Measurements from ENCODE around the gene AGMO. TPM values are rescaled to one million over a fixed set of nuclear protein-coding genes. Genes with fewer than 3 reads are reported as not detected.

AGMO gene
- total and polyA plus RNA-seq, 2 donors, result 0.37 to 0.57 TPM

DNA sequence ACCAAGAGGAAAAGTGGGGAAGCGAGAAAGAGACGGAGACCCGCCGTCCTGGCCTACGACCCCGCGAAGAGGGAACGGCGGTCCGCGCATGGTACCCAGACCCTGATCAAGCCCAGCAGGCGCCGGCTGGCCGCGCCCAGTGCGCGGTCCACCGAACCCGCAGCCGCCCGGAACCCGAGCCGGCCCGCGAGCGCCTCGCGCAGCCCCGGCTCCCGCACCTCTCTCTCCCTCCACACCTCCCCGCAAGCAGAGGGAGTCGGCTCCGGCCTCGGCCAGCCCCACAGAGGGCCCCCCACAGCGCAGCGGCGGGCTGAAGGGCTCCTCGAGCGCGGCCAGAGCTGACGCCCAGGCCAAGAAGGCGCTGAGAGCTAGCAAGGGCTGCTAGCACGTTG lies 164.7 kb downstream of the AGMO start:
- H3K4me3 ChIP-seq (ENCODE audit: low read length in 2 of 2), result no peak overlapping the region
- no peaks in the 10 kb centered on the region for H3K4me1 ChIP-seq (ENCODE audit: control insufficient read depth in 2 of 2, insufficient read depth in 2 of 2, low read length in 2 of 2)
- DNase-seq (ENCODE audit: low read depth in 6 of 9, low spot score in 9 of 9), result no peak
- H3K36me3 ChIP-seq (ENCODE audit: control insufficient read depth in 2 of 2, insufficient read depth in 2 of 2, low read length in 1 of 2), result no peaks in the 10 kb centered on the region
- peaks cover 0 to 8% of the 10 kb centered on the region in 2 donors for H3K9me3 ChIP-seq (ENCODE audit: control insufficient read depth in 2 of 2, insufficient read depth in 1 of 2, low read length in 1 of 2)
- 97% methylated on average over 43 of the region's 43 CpGs for WGBS
- H3K27ac ChIP-seq (ENCODE audit: low read depth in 1 of 2, low read length in 1 of 2), result no peak overlapping the region
- no peaks in the 10 kb centered on the region for H3K27me3 ChIP-seq (ENCODE audit: control insufficient read depth in 2 of 2, insufficient read depth in 1 of 2, low read length in 1 of 2)

DNA sequence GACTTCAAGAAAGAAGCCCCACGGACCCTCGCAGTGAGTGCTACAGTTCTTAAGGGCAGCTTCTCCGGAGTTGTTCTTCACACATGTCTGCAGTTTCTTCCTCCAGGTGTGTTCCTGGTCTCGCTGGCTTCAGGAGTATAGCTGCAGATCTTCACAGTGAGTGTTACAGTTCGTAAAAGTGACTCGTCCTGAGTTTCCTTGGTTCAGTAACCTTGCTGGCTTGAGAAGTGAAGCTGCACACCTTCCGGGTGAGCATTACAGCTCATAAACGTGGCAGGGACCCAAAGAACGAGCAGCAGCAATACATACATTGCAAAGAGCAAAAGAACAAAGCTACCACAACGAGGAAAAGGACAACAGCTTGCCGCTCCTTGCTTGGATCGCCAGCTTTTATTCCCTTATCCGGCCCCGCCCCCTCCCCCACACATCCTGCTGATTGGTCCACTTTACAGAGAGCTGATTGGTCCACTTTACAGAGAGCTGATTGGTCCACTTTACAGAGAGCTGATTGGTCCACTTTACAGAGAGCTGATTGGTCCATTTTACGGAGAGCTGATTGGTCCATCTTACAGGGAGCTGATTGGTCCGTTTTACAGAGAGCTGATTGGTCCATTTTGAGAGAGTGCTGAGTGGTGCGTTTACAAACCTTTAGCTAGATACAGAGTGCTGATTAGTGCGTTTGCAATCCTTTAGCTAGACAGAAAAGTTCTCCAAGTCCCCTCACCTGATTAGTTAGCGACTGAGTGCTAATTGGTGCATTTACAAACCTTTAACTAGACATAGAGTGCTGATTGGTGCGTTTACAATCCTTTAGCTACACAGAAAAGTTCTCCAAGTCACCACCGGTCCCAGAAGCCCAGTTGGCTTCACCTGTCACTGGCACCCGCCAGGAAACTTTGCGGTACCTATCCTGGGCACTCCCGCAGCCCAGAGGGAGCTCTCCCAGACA lies 165.3 kb downstream of the AGMO start:
- no peaks in the 10 kb centered on the region for H3K36me3 ChIP-seq (ENCODE audit: control insufficient read depth in 2 of 2, insufficient read depth in 2 of 2, low read length in 1 of 2)
- H3K9me3 ChIP-seq (ENCODE audit: control insufficient read depth in 2 of 2, insufficient read depth in 1 of 2, low read length in 1 of 2), result peaks cover 0 to 8% of the 10 kb centered on the region in 2 donors
- H3K4me3 ChIP-seq (ENCODE audit: low read length in 2 of 2), result no peak overlapping the region
- DNase-seq (ENCODE audit: low read depth in 6 of 9, low spot score in 9 of 9), result no peak
- no peaks in the 10 kb centered on the region for H3K4me1 ChIP-seq (ENCODE audit: control insufficient read depth in 2 of 2, insufficient read depth in 2 of 2, low read length in 2 of 2)
- H3K27me3 ChIP-seq (ENCODE audit: control insufficient read depth in 2 of 2, insufficient read depth in 1 of 2, low read length in 1 of 2), result no peaks in the 10 kb centered on the region
- H3K27ac ChIP-seq (ENCODE audit: low read depth in 1 of 2, low read length in 1 of 2), result no peak overlapping the region
- 92% methylated on average over 24 of the region's 24 CpGs for WGBS

DNA sequence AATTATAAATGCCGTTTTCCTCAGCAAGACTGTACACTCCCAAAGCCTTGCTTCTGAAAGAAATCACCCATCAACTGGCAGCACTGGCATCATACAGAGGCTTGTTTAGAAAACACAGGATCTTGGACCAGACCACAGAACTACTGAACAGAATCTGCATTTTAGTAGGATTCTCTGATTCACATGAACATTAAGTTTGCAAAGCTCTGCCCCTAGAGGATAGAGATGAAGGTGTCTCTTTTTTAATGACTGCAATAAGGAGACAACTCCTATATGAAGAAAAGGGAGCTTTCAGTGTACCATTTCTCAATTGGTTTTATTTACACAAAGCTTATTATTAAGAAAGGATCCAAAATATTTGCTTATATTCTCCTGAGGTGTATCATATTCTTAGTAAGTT lies 172.7 kb downstream of the AGMO start:
- no peak for DNase-seq (ENCODE audit: low read depth in 6 of 9, low spot score in 9 of 9)
- no peaks in the 10 kb centered on the region for H3K4me1 ChIP-seq (ENCODE audit: control insufficient read depth in 2 of 2, insufficient read depth in 2 of 2, low read length in 2 of 2)
- no peaks in the 10 kb centered on the region for H3K36me3 ChIP-seq (ENCODE audit: control insufficient read depth in 2 of 2, insufficient read depth in 2 of 2, low read length in 1 of 2)
- H3K27ac ChIP-seq (ENCODE audit: low read depth in 1 of 2, low read length in 1 of 2), result no peak overlapping the region
- no peak overlapping the region for H3K4me3 ChIP-seq (ENCODE audit: low read length in 2 of 2)
- 97% methylated on average over 1 of the region's 1 CpG for WGBS
- no peaks in the 10 kb centered on the region for H3K9me3 ChIP-seq (ENCODE audit: control insufficient read depth in 2 of 2, insufficient read depth in 1 of 2, low read length in 1 of 2)
- no peaks in the 10 kb centered on the region for H3K27me3 ChIP-seq (ENCODE audit: control insufficient read depth in 2 of 2, insufficient read depth in 1 of 2, low read length in 1 of 2)

DNA sequence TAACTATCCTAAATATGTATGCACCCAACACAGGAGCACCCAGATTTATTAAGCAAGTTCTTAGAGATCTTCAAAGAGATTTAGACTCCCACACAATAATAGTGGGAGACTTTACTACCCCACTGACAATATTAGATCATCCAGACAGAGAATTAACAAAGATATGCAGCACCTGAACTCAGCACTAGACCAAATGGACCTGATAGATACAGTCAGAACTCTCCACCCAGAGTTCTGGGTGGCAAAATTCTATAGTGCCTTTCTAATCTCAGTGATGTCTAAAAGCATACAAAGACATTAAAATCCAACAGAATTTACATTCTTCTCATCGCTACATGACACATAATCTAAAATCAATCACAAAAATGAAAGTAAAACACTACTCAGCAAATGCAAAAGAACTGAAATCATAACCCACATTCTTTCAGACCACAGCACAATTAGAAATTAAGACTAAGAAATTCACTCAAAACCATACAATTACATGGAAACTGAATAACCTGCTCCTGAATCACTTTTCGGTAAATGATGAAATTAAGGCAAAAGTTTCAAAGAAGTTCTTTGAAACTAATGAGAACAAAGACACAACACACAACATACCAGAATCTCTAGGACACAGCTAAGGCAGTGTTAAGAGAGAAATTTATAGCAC lies 183.2 kb downstream of the AGMO start:
- no peaks in the 10 kb centered on the region for H3K9me3 ChIP-seq (ENCODE audit: control insufficient read depth in 2 of 2, insufficient read depth in 1 of 2, low read length in 1 of 2)
- H3K4me3 ChIP-seq (ENCODE audit: low read length in 2 of 2), result no peak overlapping the region
- H3K4me1 ChIP-seq (ENCODE audit: control insufficient read depth in 2 of 2, insufficient read depth in 2 of 2, low read length in 2 of 2), result no peaks in the 10 kb centered on the region
- no peak overlapping the region for H3K27ac ChIP-seq (ENCODE audit: low read depth in 1 of 2, low read length in 1 of 2)
- DNase-seq (ENCODE audit: low read depth in 6 of 9, low spot score in 9 of 9), result no peak
- 93% methylated on average over 2 of the region's 2 CpGs for WGBS
- H3K36me3 ChIP-seq (ENCODE audit: control insufficient read depth in 2 of 2, insufficient read depth in 2 of 2, low read length in 1 of 2), result no peaks in the 10 kb centered on the region
- H3K27me3 ChIP-seq (ENCODE audit: control insufficient read depth in 2 of 2, insufficient read depth in 1 of 2, low read length in 1 of 2), result no peaks in the 10 kb centered on the region

DNA sequence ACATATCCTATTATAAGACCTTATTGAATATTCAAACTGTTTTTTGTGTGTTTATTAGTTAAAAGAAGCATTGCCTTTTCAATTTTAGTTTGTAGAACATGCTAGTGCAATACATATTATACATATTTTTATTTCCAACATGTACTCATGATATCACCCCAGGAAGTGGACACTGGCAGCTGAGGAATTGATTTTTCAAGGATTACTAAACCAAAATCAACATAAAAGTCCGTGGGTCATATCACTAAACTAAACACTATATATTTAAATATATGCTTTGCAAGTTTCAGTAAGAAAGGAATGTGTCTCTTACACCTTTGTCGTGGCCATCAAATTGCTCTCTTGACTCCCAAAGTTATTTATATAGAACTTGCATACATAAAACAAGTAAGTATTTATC lies 185.2 kb downstream of the AGMO start:
- Histone ChIP-seq H3K27ac (ENCODE audit: low read depth in 1 of 2, low read length in 1 of 2) (no peak overlapping the region), H3K4me1 (ENCODE audit: control insufficient read depth in 2 of 2, insufficient read depth in 2 of 2, low read length in 2 of 2) (no peaks in the 10 kb centered on the region), H3K36me3 (ENCODE audit: control insufficient read depth in 2 of 2, insufficient read depth in 2 of 2, low read length in 1 of 2) (no peaks in the 10 kb centered on the region), H3K9me3 (ENCODE audit: control insufficient read depth in 2 of 2, insufficient read depth in 1 of 2, low read length in 1 of 2) (no peaks in the 10 kb centered on the region), H3K27me3 (ENCODE audit: control insufficient read depth in 2 of 2, insufficient read depth in 1 of 2, low read length in 1 of 2) (no peaks in the 10 kb centered on the region), H3K4me3 (ENCODE audit: low read length in 2 of 2) (no peak overlapping the region)
- DNase-seq (ENCODE audit: low read depth in 6 of 9, low spot score in 9 of 9), result no peak
- WGBS, result 58% methylated on average over 2 of the region's 2 CpGs

GRCh38 chr7:15370441-15370840 lies 191.4 kb downstream of the AGMO start:
- H3K4me3 ChIP-seq (ENCODE audit: low read length in 2 of 2), result no peak overlapping the region
- DNase-seq (ENCODE audit: low read depth in 6 of 9, low spot score in 9 of 9), result no peak
- WGBS, result 90% methylated on average over 1 of the region's 1 CpG

GRCh38 chr7:15368653-15369052 lies 193.2 kb downstream of the AGMO start:
- Histone ChIP-seq H3K9me3 (ENCODE audit: control insufficient read depth in 2 of 2, insufficient read depth in 1 of 2, low read length in 1 of 2) (no peaks in the 10 kb centered on the region), H3K4me3 (ENCODE audit: low read length in 2 of 2) (no peak overlapping the region), H3K36me3 (ENCODE audit: control insufficient read depth in 2 of 2, insufficient read depth in 2 of 2, low read length in 1 of 2) (no peaks in the 10 kb centered on the region), H3K4me1 (ENCODE audit: control insufficient read depth in 2 of 2, insufficient read depth in 2 of 2, low read length in 2 of 2) (no peaks in the 10 kb centered on the region), H3K27ac (ENCODE audit: low read depth in 1 of 2, low read length in 1 of 2) (no peak overlapping the region), H3K27me3 (ENCODE audit: control insufficient read depth in 2 of 2, insufficient read depth in 1 of 2, low read length in 1 of 2) (no peaks in the 10 kb centered on the region)
- DNase-seq (ENCODE audit: low read depth in 6 of 9, low spot score in 9 of 9), result no peak
- WGBS, result 97% methylated on average over 1 of the region's 1 CpG

More at GRCh38 chr7:15370441-15370840, 191.4 kb downstream of the AGMO start:
- Histone ChIP-seq H3K27ac (ENCODE audit: low read depth in 1 of 2, low read length in 1 of 2) (no peak overlapping the region), H3K9me3 (ENCODE audit: control insufficient read depth in 2 of 2, insufficient read depth in 1 of 2, low read length in 1 of 2) (no peaks in the 10 kb centered on the region), H3K27me3 (ENCODE audit: control insufficient read depth in 2 of 2, insufficient read depth in 1 of 2, low read length in 1 of 2) (no peaks in the 10 kb centered on the region), H3K4me1 (ENCODE audit: control insufficient read depth in 2 of 2, insufficient read depth in 2 of 2, low read length in 2 of 2) (no peaks in the 10 kb centered on the region), H3K36me3 (ENCODE audit: control insufficient read depth in 2 of 2, insufficient read depth in 2 of 2, low read length in 1 of 2) (no peaks in the 10 kb centered on the region)

- H3K9me3 ChIP-seq (ENCODE audit: control insufficient read depth in 2 of 2, insufficient read depth in 1 of 2, low read length in 1 of 2), result no peaks in the 10 kb centered on the region
- no peak overlapping the region for H3K27ac ChIP-seq (ENCODE audit: low read depth in 1 of 2, low read length in 1 of 2)
- no peak overlapping the region for H3K4me3 ChIP-seq (ENCODE audit: low read length in 2 of 2)
- DNase-seq (ENCODE audit: low read depth in 6 of 9, low spot score in 9 of 9), result no peak
- 93% methylated on average over 3 of the region's 3 CpGs for WGBS
- H3K4me1 ChIP-seq (ENCODE audit: control insufficient read depth in 2 of 2, insufficient read depth in 2 of 2, low read length in 2 of 2), result no peaks in the 10 kb centered on the region
- no peaks in the 10 kb centered on the region for H3K27me3 ChIP-seq (ENCODE audit: control insufficient read depth in 2 of 2, insufficient read depth in 1 of 2, low read length in 1 of 2)
- no peaks in the 10 kb centered on the region for H3K36me3 ChIP-seq (ENCODE audit: control insufficient read depth in 2 of 2, insufficient read depth in 2 of 2, low read length in 1 of 2)
These were observed 193.9 kb downstream of the AGMO start for GRCh38 chr7:15367897-15368296.

- no peak for DNase-seq (ENCODE audit: low read depth in 6 of 9, low spot score in 9 of 9)
- Histone ChIP-seq H3K4me3 (ENCODE audit: low read length in 2 of 2) (no peak overlapping the region), H3K4me1 (ENCODE audit: control insufficient read depth in 2 of 2, insufficient read depth in 2 of 2, low read length in 2 of 2) (no peaks in the 10 kb centered on the region), H3K36me3 (ENCODE audit: control insufficient read depth in 2 of 2, insufficient read depth in 2 of 2, low read length in 1 of 2) (no peaks in the 10 kb centered on the region), H3K9me3 (ENCODE audit: control insufficient read depth in 2 of 2, insufficient read depth in 1 of 2, low read length in 1 of 2) (no peaks in the 10 kb centered on the region), H3K27me3 (ENCODE audit: control insufficient read depth in 2 of 2, insufficient read depth in 1 of 2, low read length in 1 of 2) (no peaks in the 10 kb centered on the region), H3K27ac (ENCODE audit: low read depth in 1 of 2, low read length in 1 of 2) (no peak overlapping the region)
- WGBS, result 87% methylated on average over 5 of the region's 5 CpGs
These were observed 203.7 kb downstream of the AGMO start for GRCh38 chr7:15358112-15358511.

Measured in thymus (tissue), 11 donors.